ENCODE results near the gene RARA.

RARA gene

DNA sequence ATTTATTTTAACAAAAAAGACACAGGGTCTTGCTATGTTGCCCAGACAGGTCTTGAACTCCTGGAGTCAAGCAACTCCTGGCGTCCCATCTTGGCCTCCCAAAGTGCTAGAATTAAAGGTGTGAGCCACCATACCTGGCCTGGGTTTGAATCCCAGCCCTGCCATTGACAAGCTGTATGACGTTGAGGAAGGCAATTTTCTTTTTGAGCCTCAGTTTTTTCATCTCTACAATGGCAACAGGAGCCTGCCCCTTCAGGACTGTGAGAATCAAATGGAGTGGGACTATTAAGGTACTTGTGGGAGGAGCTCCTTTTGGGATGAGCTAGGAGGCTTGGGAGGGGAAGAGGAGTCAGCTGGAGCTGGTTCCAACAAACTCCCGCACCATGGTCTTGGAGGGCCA, 6.2 kb downstream of the RARA start:
- H3K9me3 ChIP-seq: no peaks in the 10 kb centered on the region
- peaks cover 4 to 92% (median 88%) of the 10 kb centered on the region in 4 donors for H3K4me1 ChIP-seq
- H3K27ac ChIP-seq: peak overlapping the region; percentile 94 to 95
- H3K27me3 ChIP-seq: no peaks in the 10 kb centered on the region
- intact Hi-C loops (cut with DNase I; ENCODE audit: low total_unique reads): no loop called here
- peak in 1 of 2 donors; percentile 54 for DNase-seq
- TF ChIP-seq, protein P1, sequence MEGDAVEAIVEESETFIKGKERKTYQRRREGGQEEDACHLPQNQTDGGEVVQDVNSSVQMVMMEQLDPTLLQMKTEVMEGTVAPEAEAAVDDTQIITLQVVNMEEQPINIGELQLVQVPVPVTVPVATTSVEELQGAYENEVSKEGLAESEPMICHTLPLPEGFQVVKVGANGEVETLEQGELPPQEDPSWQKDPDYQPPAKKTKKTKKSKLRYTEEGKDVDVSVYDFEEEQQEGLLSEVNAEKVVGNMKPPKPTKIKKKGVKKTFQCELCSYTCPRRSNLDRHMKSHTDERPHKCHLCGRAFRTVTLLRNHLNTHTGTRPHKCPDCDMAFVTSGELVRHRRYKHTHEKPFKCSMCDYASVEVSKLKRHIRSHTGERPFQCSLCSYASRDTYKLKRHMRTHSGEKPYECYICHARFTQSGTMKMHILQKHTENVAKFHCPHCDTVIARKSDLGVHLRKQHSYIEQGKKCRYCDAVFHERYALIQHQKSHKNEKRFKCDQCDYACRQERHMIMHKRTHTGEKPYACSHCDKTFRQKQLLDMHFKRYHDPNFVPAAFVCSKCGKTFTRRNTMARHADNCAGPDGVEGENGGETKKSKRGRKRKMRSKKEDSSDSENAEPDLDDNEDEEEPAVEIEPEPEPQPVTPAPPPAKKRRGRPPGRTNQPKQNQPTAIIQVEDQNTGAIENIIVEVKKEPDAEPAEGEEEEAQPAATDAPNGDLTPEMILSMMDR (IDR thresholded peaks at IDR 0.05): no peak
- H3K36me3 ChIP-seq: no peaks in the 10 kb centered on the region
- H3K4me3 ChIP-seq: no peak overlapping the region

DNA sequence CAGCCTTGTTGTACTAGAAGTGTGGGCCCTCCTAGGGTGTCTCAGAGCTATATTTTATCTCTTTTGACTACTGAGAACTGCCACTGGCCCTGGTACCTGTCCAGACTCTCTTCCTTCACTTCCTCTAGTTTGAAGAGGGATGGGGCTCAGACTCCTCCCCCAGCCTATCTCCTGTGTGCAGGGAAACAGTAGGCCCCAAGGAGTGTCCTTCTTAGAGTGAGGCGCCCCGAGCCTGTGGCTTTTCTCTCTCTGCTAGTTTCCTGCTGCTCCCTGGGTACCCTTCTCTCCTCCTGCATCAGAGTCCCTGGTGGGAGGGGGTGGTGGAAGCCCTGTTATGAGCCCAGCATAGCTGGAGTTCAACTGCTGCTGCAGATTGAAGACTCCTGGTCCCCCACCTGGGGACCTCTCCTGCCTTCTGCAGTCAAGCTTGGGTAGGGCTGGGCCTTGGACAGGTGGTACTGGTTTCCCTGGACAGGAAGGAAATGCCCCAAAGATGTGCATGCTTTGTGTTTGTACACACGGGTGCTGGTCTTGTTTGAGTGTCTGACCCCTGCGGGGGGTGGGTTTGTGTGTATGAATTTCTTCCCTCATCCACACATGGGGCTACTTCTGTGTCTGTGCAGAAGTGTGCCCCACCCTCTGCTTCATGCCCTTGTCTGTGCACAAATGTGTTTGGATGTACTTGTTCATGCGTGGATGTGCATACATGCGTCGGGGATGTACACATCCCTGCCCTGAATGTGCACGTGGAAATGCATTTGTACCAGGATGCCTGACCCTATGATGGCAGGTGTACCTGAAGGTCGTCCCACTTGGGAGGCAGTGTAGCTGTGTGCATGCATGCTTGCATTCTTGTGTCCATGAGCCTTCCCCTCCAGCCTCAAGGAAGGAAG, 6.9 kb downstream of the RARA start:
- peak overlapping the region; percentile 93 to 97 for H3K4me3 ChIP-seq
- no peaks in the 10 kb centered on the region for H3K9me3 ChIP-seq
- peak overlapping the region; percentile 94 to 95 for H3K27ac ChIP-seq
- peaks cover 8 to 92% (median 88%) of the 10 kb centered on the region in 4 donors for H3K4me1 ChIP-seq
- no peaks in the 10 kb centered on the region for H3K36me3 ChIP-seq
- no peaks in the 10 kb centered on the region for H3K27me3 ChIP-seq
- TF ChIP-seq, protein P1 (IDR thresholded peaks at IDR 0.05): no peak
- DNase-seq: peak in 1 of 2 donors; percentile 65
- intact Hi-C loops (cut with DNase I; ENCODE audit: low total_unique reads): no loop called here

DNA sequence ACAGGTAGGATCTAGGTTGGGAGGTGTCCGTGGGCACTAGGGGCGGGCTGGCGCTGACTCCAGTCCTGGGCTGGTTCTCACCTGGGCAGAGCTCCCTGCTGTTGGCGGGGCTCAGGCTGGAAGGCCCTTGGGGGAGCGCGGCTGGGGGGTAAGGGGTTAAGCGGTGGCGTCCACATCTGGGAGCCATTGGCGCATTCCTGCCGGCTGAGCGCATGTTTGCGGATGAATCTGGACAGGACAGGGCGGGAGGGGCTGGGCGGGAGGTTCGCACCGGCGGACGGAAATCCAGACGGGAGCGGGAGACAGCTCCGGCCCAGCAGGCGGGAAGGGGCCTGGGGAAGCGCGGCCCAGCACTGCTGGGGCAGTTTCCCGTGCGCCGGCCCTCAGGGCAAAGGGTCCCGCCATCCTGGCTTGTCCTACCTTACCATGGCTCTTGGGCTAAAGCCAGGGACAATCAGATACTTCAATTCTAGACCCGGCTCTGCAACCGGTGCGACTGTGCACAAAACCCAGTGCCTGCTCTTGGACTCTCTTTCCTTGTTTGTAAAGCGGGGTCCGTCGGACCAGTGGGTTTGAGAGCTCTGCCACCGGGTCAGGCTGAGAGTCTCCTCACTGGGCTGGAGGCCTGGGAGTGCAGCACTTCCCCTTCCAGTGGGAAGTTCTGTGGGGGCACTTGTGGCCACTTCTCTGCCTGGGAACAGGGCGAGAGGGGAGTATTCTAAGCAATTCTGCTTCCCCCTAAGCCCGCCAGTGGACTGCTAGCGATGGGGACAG, 7.8 kb downstream of the RARA start:
- intact Hi-C loops (cut with DNase I; ENCODE audit: low total_unique reads): no loop called here
- Histone ChIP-seq H3K4me1 (peaks cover 17 to 92% (median 88%) of the 10 kb centered on the region in 4 donors), H3K36me3 (no peaks in the 10 kb centered on the region), H3K27ac (peak overlapping the region; percentile 94 to 95), H3K9me3 (no peaks in the 10 kb centered on the region), H3K4me3 (peak overlapping the region; percentile 93 to 97), H3K27me3 (no peaks in the 10 kb centered on the region)
- DNase-seq: peak in 1 of 2 donors; percentile 82
- TF ChIP-seq, protein P1 (IDR thresholded peaks at IDR 0.05): no peak

DNA sequence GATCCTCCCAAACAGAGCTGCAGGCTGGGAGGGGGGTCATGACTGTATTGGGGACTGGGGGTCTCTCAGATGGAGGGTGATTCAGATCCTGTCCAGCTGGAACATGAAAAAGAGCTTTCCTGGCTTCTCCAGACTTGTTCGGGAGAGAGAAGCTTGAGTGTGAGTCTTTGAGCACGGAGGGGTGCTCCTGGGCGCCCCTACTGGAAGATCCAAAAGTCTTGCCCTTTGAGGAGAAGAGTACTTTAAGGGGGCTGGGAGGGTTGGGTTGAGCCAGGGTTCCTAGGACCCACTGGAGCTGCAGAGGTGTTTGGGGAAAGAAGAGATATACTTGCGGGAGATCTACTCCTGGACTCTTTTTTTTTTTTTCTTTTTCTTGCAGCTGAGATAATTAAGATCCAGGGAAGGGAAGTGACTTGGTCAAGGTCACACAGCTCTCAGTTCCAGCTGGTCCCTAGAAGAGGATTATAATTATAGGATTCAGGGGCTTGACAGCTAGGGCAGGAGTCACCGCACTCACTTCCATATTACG, 8.4 kb downstream of the RARA start:
- H3K4me3 ChIP-seq: peak overlapping the region; percentile 93 to 97
- peak in 1 of 2 donors; percentile 80 for DNase-seq
- TF ChIP-seq, protein P1 (IDR thresholded peaks at IDR 0.05): peak; percentile 16 to 51
- H3K27me3 ChIP-seq: no peaks in the 10 kb centered on the region
- H3K9me3 ChIP-seq: no peaks in the 10 kb centered on the region
- intact Hi-C loops (cut with DNase I; ENCODE audit: low total_unique reads): no loop called here
- H3K4me1 ChIP-seq: peaks cover 20 to 92% (median 88%) of the 10 kb centered on the region in 4 donors
- peak overlapping the region; percentile 94 to 95 for H3K27ac ChIP-seq
- H3K36me3 ChIP-seq: no peaks in the 10 kb centered on the region

Data from tibial artery (tissue), 4 donors.